Fibroblast of lung (primary cell): ENCODE measurements around the gene SGCD. TPM values are rescaled to one million over a fixed set of nuclear protein-coding genes. Genes with fewer than 3 reads are reported as not detected.

Experiments
- DNase-seq, 2 donors: peaks; one replicate each; pipeline versions ENCODE4 v3.0.0 to v3.0.0-alpha.2; 2010; ENCODE audit warnings: low read depth in 2 of 2
- H2AFZ ChIP-seq: 2 replicates; pipeline ENCODE4 v1.5.1; 2012; ENCODE audit warnings: low read length, control low read depth, inconsistent platforms
- H3K27ac ChIP-seq: 2 replicates; pipeline ENCODE4 v1.5.1; 2011; ENCODE audit warnings: low read length, control low read depth; ENCODE audit not compliant: insufficient read depth
- H3K27me3 ChIP-seq: 2 replicates; pipeline ENCODE4 v1.5.1; 2011; ENCODE audit warnings: mild to moderate bottlenecking, low read length; ENCODE audit not compliant: control insufficient read depth, insufficient read depth
- H3K36me3 ChIP-seq: 2 replicates; pipeline ENCODE4 v1.5.1; 2011; ENCODE audit warnings: low read length; ENCODE audit not compliant: control insufficient read depth, insufficient read depth
- H3K4me1 ChIP-seq: 2 replicates; pipeline ENCODE4 v1.5.1; 2011; ENCODE audit warnings: low read length; ENCODE audit not compliant: control insufficient read depth, insufficient read depth; ENCODE audit errors: extremely low read depth
- H3K4me2 ChIP-seq: 2 replicates; pipeline ENCODE4 v1.5.1; 2011; ENCODE audit warnings: low read length, control low read depth; ENCODE audit not compliant: insufficient read depth; ENCODE audit errors: extremely low read depth
- H3K4me3 ChIP-seq, 4 experiments: fragments of 200-600 bp in 1 of 4; sonication (generic) in 1 of 4; replicated peaks in 1 of 4; 2 replicates each; pipeline ENCODE4 v1.5.1; 2011 to 2016; ENCODE audit warnings: low read length in 4 of 4, low read depth in 3 of 4, mild to moderate bottlenecking in 3 of 4, control low read depth in 2 of 4, inconsistent platforms in 1 of 4, mixed read lengths in 1 of 4; ENCODE audit not compliant: insufficient read depth in 1 of 4; ENCODE audit errors: control extremely low read depth in 1 of 4
- H3K79me2 ChIP-seq: 2 replicates; pipeline ENCODE4 v1.5.1; 2012; ENCODE audit warnings: mild to moderate bottlenecking, low read length, inconsistent platforms; ENCODE audit not compliant: control insufficient read depth, insufficient read depth
- H3K9ac ChIP-seq: 2 replicates; pipeline ENCODE4 v1.5.1; 2011; ENCODE audit warnings: mild to moderate bottlenecking, low read length, control low read depth; ENCODE audit not compliant: insufficient read depth
- H3K9me3 ChIP-seq: 2 replicates; pipeline ENCODE4 v1.5.1; 2012; ENCODE audit warnings: low read depth, low read length; ENCODE audit not compliant: control insufficient read depth, insufficient read depth
- H4K20me1 ChIP-seq: 2 replicates; pipeline ENCODE4 v1.5.1; 2011; ENCODE audit warnings: low read length; ENCODE audit not compliant: control insufficient read depth, insufficient read depth; ENCODE audit errors: extremely low read depth
- CTCF ChIP-seq, 2 donors: IDR thresholded peaks in 1 of 2; conservative IDR thresholded peaks in 1 of 2; 1 replicate in 1 of 2; 2 replicates in 1 of 2; pipeline ENCODE4 v1.5.1; 2011 to 2012; ENCODE audit warnings: low read length in 2 of 2, control low read depth in 1 of 2, inconsistent platforms in 1 of 2, low read depth in 1 of 2, mild to moderate bottlenecking in 1 of 2
- EZH2 ChIP-seq: IDR thresholded peaks from 2 replicates; pipeline ENCODE4 v1.5.1; 2012; ENCODE audit warnings: low read length, control low read depth, mild to moderate bottlenecking; ENCODE audit errors: missing control alignments
- polyA plus RNA-seq, 2 donors: library from polyadenylated mRNA; depleted of rRNA in 1 of 2; stranded (reverse) in 1 of 2; unstranded in 1 of 2; fragments of >200 nt; gene quantifications; 2 replicates each; pipeline ENCODE4 v1.2.1, GENCODE V29; 2011 to 2012; ENCODE audit warnings: missing spikeins in 1 of 2
- total RNA-seq: library from RNA; depleted of rRNA; stranded (reverse); fragments of >200 nt; gene quantifications from 2 replicates; pipeline ENCODE4 v1.2.1, GENCODE V29; 2014

The SGCD gene
- total and polyA plus RNA-seq, 2 donors (not counting 1 experiment from before 2014, with no cell fraction given) = 13.3 to 67.5 TPM

- H3K4me1 ChIP-seq = no peaks in the 10 kb centered on the region
- H3K79me2 ChIP-seq = no peaks in the 10 kb centered on the region
- no peak overlapping the region for H2AFZ ChIP-seq
- no peak overlapping the region for H3K27ac ChIP-seq
- peak; percentile 30 to 44 for DNase-seq
- H3K4me2 ChIP-seq = no peak overlapping the region
- no peak for TF ChIP-seq CTCF (conservative IDR thresholded peaks at IDR 0.05 in 1 of 2, IDR thresholded peaks at IDR 0.05 in 1 of 2; ENCODE audit: low read depth in 1 of 2, low read length in 2 of 2)
- TF ChIP-seq EZH2 = no peak
- no peaks in the 10 kb centered on the region for H3K36me3 ChIP-seq
- H3K27me3 ChIP-seq = no peaks in the 10 kb centered on the region
- no peak overlapping the region for H3K9ac ChIP-seq
- no peaks in the 10 kb centered on the region for H4K20me1 ChIP-seq
- H3K4me3 ChIP-seq = no peak overlapping the region
- H3K9me3 ChIP-seq = no peaks in the 10 kb centered on the region
Measured at GRCh38 chr5:156534906-156535485, 208.0 kb downstream of the SGCD start.

GRCh38 chr5:156540491-156540890, 213.5 kb downstream of the SGCD start:
- TF ChIP-seq EZH2 (no peak), CTCF (conservative IDR thresholded peaks at IDR 0.05 in 1 of 2, IDR thresholded peaks at IDR 0.05 in 1 of 2; ENCODE audit: low read depth in 1 of 2, low read length in 2 of 2) (no peak)
- Histone ChIP-seq H3K4me1 (no peaks in the 10 kb centered on the region), H3K4me2 (no peak overlapping the region), H3K9me3 (no peaks in the 10 kb centered on the region), H3K9ac (no peak overlapping the region), H2AFZ (no peak overlapping the region), H3K4me3 (no peak overlapping the region), H3K27ac (no peak overlapping the region), H3K36me3 (no peaks in the 10 kb centered on the region), H4K20me1 (no peaks in the 10 kb centered on the region), H3K27me3 (no peaks in the 10 kb centered on the region), H3K79me2 (no peaks in the 10 kb centered on the region)
- peak in 1 of 2 donors; percentile 19 for DNase-seq

GRCh38 chr5:156541582-156541981, 214.6 kb downstream of the SGCD start:
- no peak for DNase-seq
- Histone ChIP-seq H3K79me2 (no peaks in the 10 kb centered on the region), H3K27ac (no peak overlapping the region), H3K9me3 (no peaks in the 10 kb centered on the region), H3K27me3 (no peaks in the 10 kb centered on the region), H3K4me1 (no peaks in the 10 kb centered on the region), H4K20me1 (no peaks in the 10 kb centered on the region), H3K36me3 (no peaks in the 10 kb centered on the region), H3K9ac (no peak overlapping the region), H2AFZ (no peak overlapping the region), H3K4me3 (no peak overlapping the region), H3K4me2 (no peak overlapping the region)
- TF ChIP-seq CTCF (conservative IDR thresholded peaks at IDR 0.05 in 1 of 2, IDR thresholded peaks at IDR 0.05 in 1 of 2; ENCODE audit: low read depth in 1 of 2, low read length in 2 of 2) (no peak), EZH2 (no peak)
